ENCODE results near the gene IGF2BP3.

The IGF2BP3 gene

DNA sequence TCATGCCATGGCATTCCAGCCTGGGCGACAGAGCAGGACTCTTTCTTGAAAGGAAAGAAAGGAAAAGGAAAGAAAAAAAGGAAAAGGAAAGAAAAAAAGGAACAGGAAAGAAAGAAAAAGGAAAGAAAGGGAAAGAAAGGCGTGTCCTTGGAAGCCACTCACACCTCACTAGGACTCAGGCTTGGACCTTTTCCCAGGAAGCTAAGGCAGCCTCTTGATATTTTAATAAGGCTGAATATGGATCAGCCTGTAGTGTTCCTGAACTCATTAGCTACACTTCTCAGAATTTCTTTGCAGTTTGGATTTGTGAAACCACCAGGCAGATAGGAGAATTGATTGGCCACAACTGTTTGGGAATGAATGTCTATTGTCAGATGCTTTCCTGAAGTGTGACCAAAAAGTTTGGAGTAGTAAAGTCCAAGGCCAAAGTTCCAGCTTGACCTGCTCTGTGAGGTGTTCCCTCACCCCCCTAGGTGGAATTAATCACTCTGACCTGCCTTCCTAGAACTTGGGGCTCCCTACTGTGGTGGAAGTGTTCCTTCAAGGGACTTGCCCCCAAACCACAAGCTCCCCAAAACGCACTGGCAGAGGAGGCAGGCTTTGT is 178.2 kb downstream of the IGF2BP3 start:
- DNase-seq = no peak

- DNase-seq = no peak
These were observed 179.3 kb downstream of the IGF2BP3 start for GRCh38 chr7:23290993-23291392.

GRCh38 chr7:23287612-23288011 is 182.7 kb downstream of the IGF2BP3 start:
- peak; percentile 68 for DNase-seq

GRCh38 chr7:23285657-23286646 is 184.3 kb downstream of the IGF2BP3 start:
- no peak for DNase-seq

- no peak for DNase-seq
These were observed 185.4 kb downstream of the IGF2BP3 start for GRCh38 chr7:23284871-23285270.

DNA sequence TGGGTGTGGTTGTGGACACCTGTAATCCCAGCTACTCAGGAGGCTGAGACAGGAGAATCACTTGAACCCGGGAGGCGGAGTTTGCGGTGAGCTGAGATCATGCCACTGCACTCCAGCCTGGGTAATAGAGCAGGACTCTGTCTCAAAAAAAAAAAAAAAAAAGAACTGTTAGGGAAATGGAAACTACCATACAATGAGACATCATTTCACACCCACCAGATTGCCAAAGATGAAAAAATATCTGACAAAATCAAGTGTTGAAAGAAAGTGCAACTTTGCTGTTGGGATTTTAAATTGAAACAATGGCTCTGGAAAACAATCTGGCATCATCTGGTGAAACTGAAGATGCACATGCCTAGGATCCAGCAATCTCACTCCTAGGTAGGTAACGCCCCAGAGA is 187.2 kb downstream of the IGF2BP3 start:
- no peak for DNase-seq

DNA sequence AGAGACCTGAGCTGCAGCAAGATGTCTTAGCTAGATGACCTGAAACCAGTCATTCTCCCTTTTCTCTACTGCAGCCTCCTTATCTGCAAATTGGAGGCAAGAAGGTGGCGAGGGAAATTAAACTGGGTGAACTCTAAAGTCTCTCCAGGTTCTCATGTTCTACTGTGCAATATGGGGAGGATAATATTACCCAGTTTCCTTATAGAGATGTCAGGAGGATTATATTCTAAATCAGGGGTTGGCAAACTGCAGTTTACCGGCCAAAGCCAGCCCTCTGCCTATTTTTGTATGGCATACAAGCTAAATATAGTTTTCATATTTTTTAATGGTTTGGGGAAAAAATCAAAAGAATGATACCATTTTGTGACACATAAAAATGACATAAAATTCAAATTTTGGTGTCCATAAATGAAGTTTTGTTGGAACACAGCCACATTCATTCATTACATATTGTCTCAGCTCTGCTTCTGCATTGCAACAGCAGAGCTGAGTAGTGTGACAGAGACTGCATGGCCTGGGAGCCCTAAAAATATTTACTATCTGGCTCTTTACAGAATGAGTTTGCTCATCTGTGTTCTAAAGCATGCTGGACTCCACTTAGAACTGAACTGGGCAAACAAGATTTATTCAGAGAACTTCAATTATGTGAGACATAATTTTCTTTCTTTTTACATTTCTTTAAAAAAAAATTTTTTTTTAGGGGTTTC is 190.3 kb downstream of the IGF2BP3 start:
- DNase-seq = no peak

- peak; percentile 92 for DNase-seq
These were observed 192.8 kb downstream of the IGF2BP3 start for GRCh38 chr7:23277359-23277989.

- no peak for DNase-seq
These were observed 193.3 kb downstream of the IGF2BP3 start for GRCh38 chr7:23276947-23277346.

DNA sequence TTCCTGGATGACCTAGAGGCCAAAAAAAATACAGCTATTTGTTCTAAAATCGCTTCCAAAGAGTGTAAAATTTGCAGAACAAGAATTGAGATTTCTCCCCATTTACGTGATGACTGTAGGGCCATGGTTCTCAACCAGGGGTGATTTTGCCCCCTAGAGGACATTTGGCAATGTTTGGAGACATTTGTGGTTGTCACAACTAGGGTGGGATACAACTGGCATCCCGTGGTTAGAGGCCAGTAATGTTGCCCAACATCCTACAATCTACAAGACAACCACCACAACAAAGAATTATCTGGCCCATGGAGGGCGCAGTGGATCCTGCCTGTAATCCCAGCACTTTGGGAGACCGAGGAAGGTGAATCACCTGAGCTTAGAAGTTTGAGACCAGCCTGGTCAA is 193.9 kb downstream of the IGF2BP3 start:
- peak; percentile 86 for DNase-seq

GRCh38 chr7:23275912-23276311 is 194.4 kb downstream of the IGF2BP3 start:
- no peak for DNase-seq

DNA sequence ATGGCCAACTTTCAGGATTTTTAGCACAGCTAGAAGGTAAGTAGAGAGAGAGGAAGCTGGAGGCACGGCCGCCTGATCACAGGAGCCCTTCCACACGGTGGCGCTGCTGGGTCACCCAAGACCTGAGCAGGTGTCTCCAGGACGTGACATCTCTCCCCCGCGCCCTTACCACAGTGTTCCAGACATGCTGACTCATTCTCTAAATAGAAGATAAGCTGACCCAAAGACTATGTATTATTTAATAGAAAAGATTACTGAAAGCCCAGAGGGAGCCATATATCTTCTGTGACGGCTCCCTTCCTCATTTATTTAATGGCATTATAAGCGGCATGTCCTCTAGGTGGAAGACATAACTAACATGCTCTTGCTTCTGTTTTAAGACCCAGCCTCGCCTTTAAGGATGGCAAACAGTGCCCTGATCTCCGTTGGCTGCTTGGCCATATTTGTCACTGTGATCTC is 197.1 kb downstream of the IGF2BP3 start:
- peak; percentile 97 for DNase-seq

- no peak for DNase-seq
These were observed 198.0 kb downstream of the IGF2BP3 start for GRCh38 chr7:23272275-23272674.

GRCh38 chr7:23268746-23269145 is 201.5 kb downstream of the IGF2BP3 start:
- no peak for DNase-seq

- DNase-seq = no peak
These were observed 202.1 kb downstream of the IGF2BP3 start for GRCh38 chr7:23268167-23268566.

- no peak for DNase-seq
These were observed 202.9 kb downstream of the IGF2BP3 start for GRCh38 chr7:23267357-23267756.

- DNase-seq = no peak
These were observed 203.4 kb downstream of the IGF2BP3 start for GRCh38 chr7:23266918-23267317.

- no peak for DNase-seq
These were observed 205.3 kb downstream of the IGF2BP3 start for GRCh38 chr7:23264916-23265458.

GRCh38 chr7:23261843-23262452 is 208.3 kb downstream of the IGF2BP3 start:
- peak; percentile 85 for DNase-seq

DNA sequence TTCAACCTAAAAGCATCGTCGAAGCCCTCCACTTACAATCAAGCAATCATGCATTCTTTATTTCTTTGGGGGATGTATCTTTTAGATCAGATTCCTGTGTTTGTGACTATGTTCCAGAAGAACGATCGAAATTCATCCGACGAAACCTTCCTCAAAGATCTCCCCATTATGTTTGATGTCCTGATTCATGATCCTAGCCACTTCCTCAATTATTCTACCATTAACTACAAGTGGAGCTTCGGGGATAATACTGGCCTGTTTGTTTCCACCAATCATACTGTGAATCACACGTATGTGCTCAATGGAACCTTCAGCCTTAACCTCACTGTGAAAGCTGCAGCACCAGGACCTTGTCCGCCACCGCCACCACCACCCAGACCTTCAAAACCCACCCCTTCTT is 209.9 kb downstream of the IGF2BP3 start:
- no peak for DNase-seq
